Measurements from ENCODE around the gene STK40.

Gene STK40

GRCh38 chr1:36411674-36412648 lies 26.2 kb upstream of the STK40 start:
- peak; percentile 61 for DNase-seq (ENCODE audit: low read depth)
- no peak for TF ChIP-seq CTCF (IDR thresholded peaks at IDR 0.05; ENCODE audit: insufficient read depth, low read depth, low read length, missing control alignments)
- no peak overlapping the region for H3K4me3 ChIP-seq (ENCODE audit: low read depth, low read length)

DNA sequence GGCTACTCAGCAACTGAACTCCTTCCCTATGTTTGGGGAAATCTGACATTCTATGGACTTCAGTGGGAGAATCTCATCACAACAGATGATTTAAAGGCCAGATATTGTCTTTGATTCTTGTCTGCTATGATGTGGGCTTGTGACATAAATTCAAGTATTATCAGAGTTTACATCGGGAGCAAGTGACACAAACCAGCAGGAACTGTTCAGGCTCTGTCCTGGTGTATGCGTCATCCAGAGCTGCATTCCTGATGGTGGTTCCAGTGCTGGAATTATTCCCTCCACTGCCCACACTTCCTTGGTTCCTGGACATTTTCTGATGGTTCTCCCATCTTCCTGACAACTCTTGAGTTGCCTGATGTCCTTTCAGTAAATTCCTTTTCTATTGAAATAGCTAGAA lies 22.8 kb upstream of the STK40 start:
- no peak for DNase-seq (ENCODE audit: low read depth)
- H3K4me3 ChIP-seq (ENCODE audit: low read depth, low read length) = no peak overlapping the region
- TF ChIP-seq CTCF (IDR thresholded peaks at IDR 0.05; ENCODE audit: insufficient read depth, low read depth, low read length, missing control alignments) = no peak

DNA sequence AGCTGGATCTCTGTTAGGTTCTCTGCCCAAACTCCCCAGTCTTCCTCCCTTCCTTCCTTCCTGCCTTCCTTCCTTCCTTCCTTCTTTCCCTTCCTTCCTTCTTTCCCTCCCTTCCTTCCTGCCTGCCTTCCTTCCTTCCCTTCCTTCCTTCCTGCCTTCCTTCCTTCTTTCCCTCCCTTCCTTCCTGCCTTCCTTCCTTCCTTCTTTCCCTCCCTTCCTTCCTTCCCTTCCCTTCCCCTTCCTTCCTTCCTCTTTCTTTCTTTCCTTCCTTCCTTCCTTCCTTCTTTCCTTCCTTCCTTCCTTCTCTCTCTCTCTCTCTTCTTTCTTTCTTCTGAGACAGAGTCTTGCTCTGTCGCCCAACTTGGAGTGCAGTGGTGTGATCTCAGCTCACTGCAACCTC lies 20.7 kb upstream of the STK40 start:
- TF ChIP-seq CTCF (IDR thresholded peaks at IDR 0.05; ENCODE audit: insufficient read depth, low read depth, low read length, missing control alignments) = no peak
- no peak for DNase-seq (ENCODE audit: low read depth)
- H3K4me3 ChIP-seq (ENCODE audit: low read depth, low read length) = no peak overlapping the region

DNA sequence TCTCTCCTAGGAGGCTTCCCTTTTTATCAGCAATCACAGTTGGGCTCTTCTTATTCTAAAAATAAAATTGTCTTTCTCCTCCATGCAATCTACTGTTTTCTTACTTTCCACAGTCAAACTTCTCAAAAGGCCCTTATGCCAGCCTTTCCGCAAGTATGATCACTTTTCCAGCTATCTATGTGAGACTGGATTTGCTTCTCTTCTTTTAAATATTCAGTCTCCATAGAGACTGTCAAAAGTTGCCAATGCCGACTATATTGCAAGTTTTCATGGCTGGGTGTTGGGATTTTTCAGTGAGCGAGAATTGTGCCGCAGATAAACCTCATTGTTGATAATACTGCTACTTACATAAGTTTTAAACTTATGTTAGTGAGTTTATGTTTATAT lies 16.8 kb upstream of the STK40 start:
- TF ChIP-seq CTCF (IDR thresholded peaks at IDR 0.05; ENCODE audit: insufficient read depth, low read depth, low read length, missing control alignments) = no peak
- DNase-seq (ENCODE audit: low read depth) = no peak
- no peak overlapping the region for H3K4me3 ChIP-seq (ENCODE audit: low read depth, low read length)

- peak overlapping the region; percentile 45 for H3K4me3 ChIP-seq (ENCODE audit: low read depth, low read length)
- TF ChIP-seq CTCF (IDR thresholded peaks at IDR 0.05; ENCODE audit: insufficient read depth, low read depth, low read length, missing control alignments) = no peak
- no peak for DNase-seq (ENCODE audit: low read depth)
These were observed 16.1 kb upstream of the STK40 start for GRCh38 chr1:36401602-36402503.

- no peak for TF ChIP-seq CTCF (IDR thresholded peaks at IDR 0.05; ENCODE audit: insufficient read depth, low read depth, low read length, missing control alignments)
- peak overlapping the region; percentile 45 for H3K4me3 ChIP-seq (ENCODE audit: low read depth, low read length)
These were observed 15.3 kb upstream of the STK40 start for GRCh38 chr1:36400825-36401601.

More at GRCh38 chr1:36400825-36401601, 15.3 kb upstream of the STK40 start:
- peak; percentile 92 for DNase-seq (ENCODE audit: low read depth)
